Measurements from ENCODE around the gene ZNF555. TPM values are rescaled to one million over a fixed set of nuclear protein-coding genes. Genes with fewer than 3 reads are reported as not detected.
"Not testable (repeated sequence)": the region's sequence is repeated elsewhere in the genome, so short reads cannot be mapped to it uniquely, and the experiment has no call there.

Gene ZNF555
- 6.2 and 8.0 TPM in 2 replicates for total RNA-seq

- peak within 1 kb of the TSS; percentile 60 for H3K27ac ChIP-seq (ENCODE audit: low read depth, low read length)
- peaks cover 4% of the 10 kb centered on the region for H3K36me3 ChIP-seq (ENCODE audit: insufficient read depth, low read length)
Observed at GRCh38 chr19:2840794-2841791, at the start of gene ZNF555. Gene ZNF555 (plus strand): TSS chr19:2841475. CDS start chr19:2841573, 98 bp downstream.

GRCh38 chr19:2791876-2792275, 49.4 kb upstream of the ZNF555 start:
- Histone ChIP-seq H3K27ac (ENCODE audit: low read depth, low read length) (no peak overlapping the region), H2AFZ (ENCODE audit: low read length) (no peak overlapping the region), H3K27me3 (ENCODE audit: insufficient read depth, low read length) (no peaks in the 10 kb centered on the region), H3K9me3 (ENCODE audit: low read depth, low read length) (no peaks in the 10 kb centered on the region), H3K4me3 (ENCODE audit: insufficient read depth, low read length) (no peak overlapping the region), H3K4me1 (ENCODE audit: insufficient read depth, low read length) (no peaks in the 10 kb centered on the region), H3K4me2 (ENCODE audit: insufficient read depth, low read length) (no peak overlapping the region), H4K20me1 (ENCODE audit: insufficient read depth, low read length) (no peaks in the 10 kb centered on the region), H3K36me3 (ENCODE audit: insufficient read depth, low read length) (peaks cover 27% of the 10 kb centered on the region), H3K79me2 (ENCODE audit: insufficient read depth, low read length) (peaks cover 30% of the 10 kb centered on the region)
- TF ChIP-seq CTCF (IDR thresholded peaks at IDR 0.05; ENCODE audit: extremely low read depth, low read depth, low read length), result no peak
- DNase-seq (ENCODE audit: insufficient read length, low spot score, missing footprints), result no peak

More at GRCh38 chr19:2840794-2841791, at the start of gene ZNF555:
- H3K27me3 ChIP-seq (ENCODE audit: insufficient read depth, low read length), result no peaks in the 10 kb centered on the region
- peaks cover 4% of the 10 kb centered on the region for H4K20me1 ChIP-seq (ENCODE audit: insufficient read depth, low read length)
- H2AFZ ChIP-seq (ENCODE audit: low read length), result peak within 1 kb of the TSS; percentile 92
- H3K9me3 ChIP-seq (ENCODE audit: low read depth, low read length), result no peaks in the 10 kb centered on the region
- TF ChIP-seq CTCF (IDR thresholded peaks at IDR 0.05; ENCODE audit: extremely low read depth, low read depth, low read length), result peak; percentile 22
- peak within 1 kb of the TSS; percentile 92 for H3K4me3 ChIP-seq (ENCODE audit: insufficient read depth, low read length)
- peaks cover 36% of the 10 kb centered on the region for H3K79me2 ChIP-seq (ENCODE audit: insufficient read depth, low read length)
- DNase-seq (ENCODE audit: insufficient read length, low spot score, missing footprints), result peak; percentile 100
- peaks cover 7% of the 10 kb centered on the region for H3K4me1 ChIP-seq (ENCODE audit: insufficient read depth, low read length)
- peak within 1 kb of the TSS; percentile 91 for H3K4me2 ChIP-seq (ENCODE audit: insufficient read depth, low read length)

GRCh38 chr19:2792666-2793065, 48.6 kb upstream of the ZNF555 start:
- not testable (repeated sequence) for H3K4me3 ChIP-seq (ENCODE audit: insufficient read depth, low read length); H3K27me3 ChIP-seq (ENCODE audit: insufficient read depth, low read length); DNase-seq (ENCODE audit: insufficient read length, low spot score, missing footprints); H3K27ac ChIP-seq (ENCODE audit: low read depth, low read length); H3K4me2 ChIP-seq (ENCODE audit: insufficient read depth, low read length); H2AFZ ChIP-seq (ENCODE audit: low read length); H4K20me1 ChIP-seq (ENCODE audit: insufficient read depth, low read length); H3K4me1 ChIP-seq (ENCODE audit: insufficient read depth, low read length); H3K9me3 ChIP-seq (ENCODE audit: low read depth, low read length)
- Histone ChIP-seq H3K79me2 (ENCODE audit: insufficient read depth, low read length) (peaks cover 22% of the 10 kb centered on the region), H3K36me3 (ENCODE audit: insufficient read depth, low read length) (peaks cover 23% of the 10 kb centered on the region)

- Histone ChIP-seq H3K27ac (ENCODE audit: low read depth, low read length) (no peak overlapping the region), H3K79me2 (ENCODE audit: insufficient read depth, low read length) (peaks cover 18% of the 10 kb centered on the region), H4K20me1 (ENCODE audit: insufficient read depth, low read length) (no peaks in the 10 kb centered on the region), H3K4me3 (ENCODE audit: insufficient read depth, low read length) (no peak overlapping the region), H3K4me1 (ENCODE audit: insufficient read depth, low read length) (no peaks in the 10 kb centered on the region), H3K9me3 (ENCODE audit: low read depth, low read length) (no peaks in the 10 kb centered on the region), H3K36me3 (ENCODE audit: insufficient read depth, low read length) (peaks cover 22% of the 10 kb centered on the region), H3K4me2 (ENCODE audit: insufficient read depth, low read length) (no peak overlapping the region), H3K27me3 (ENCODE audit: insufficient read depth, low read length) (no peaks in the 10 kb centered on the region), H2AFZ (ENCODE audit: low read length) (no peak overlapping the region)
- no peak for DNase-seq (ENCODE audit: insufficient read length, low spot score, missing footprints)
- no peak for TF ChIP-seq CTCF (IDR thresholded peaks at IDR 0.05; ENCODE audit: extremely low read depth, low read depth, low read length)
Observed at GRCh38 chr19:2793126-2793525, 48.1 kb upstream of the ZNF555 start.

Measured in osteoblast (primary cell).